ENCODE results near the gene RAD50.
A peak's percentile ranks its signal among the peaks of the same experiment; 100 is the strongest.
"Not testable (repeated sequence)": the region's sequence is repeated elsewhere in the genome, so short reads cannot be mapped to it uniquely, and the experiment has no call there.

The RAD50 gene

GRCh38 chr5:132679166-132679565 lies 122.4 kb downstream of the RAD50 start:
- no peak for DNase-seq

GRCh38 chr5:132679717-132680380 lies 123.1 kb downstream of the RAD50 start:
- DNase-seq = no peak

- no peak for DNase-seq
Observed at GRCh38 chr5:132680780-132681475, 124.2 kb downstream of the RAD50 start.

GRCh38 chr5:132681476-132681831 lies 124.7 kb downstream of the RAD50 start:
- DNase-seq = no peak

GRCh38 chr5:132681983-132682382 lies 125.2 kb downstream of the RAD50 start:
- no peak for DNase-seq

GRCh38 chr5:132684491-132684890 lies 127.7 kb downstream of the RAD50 start:
- no peak for DNase-seq

GRCh38 chr5:132684922-132685720 lies 128.3 kb downstream of the RAD50 start:
- no peak for DNase-seq

GRCh38 chr5:132686193-132686592 lies 129.4 kb downstream of the RAD50 start:
- DNase-seq = no peak

- DNase-seq = peak; percentile 44
Observed at GRCh38 chr5:132687995-132688394, 131.2 kb downstream of the RAD50 start.

GRCh38 chr5:132688536-132689339 lies 132.0 kb downstream of the RAD50 start:
- no peak for DNase-seq

- no peak for DNase-seq
Observed at GRCh38 chr5:132689513-132689912, 132.7 kb downstream of the RAD50 start.

GRCh38 chr5:132690156-132690555 lies 133.4 kb downstream of the RAD50 start:
- DNase-seq = no peak

GRCh38 chr5:132691755-132692631 lies 135.2 kb downstream of the RAD50 start:
- not testable (repeated sequence) for DNase-seq

GRCh38 chr5:132692632-132692967 lies 135.8 kb downstream of the RAD50 start:
- DNase-seq = no peak

All from activated effector memory CD4-positive, alpha-beta T cell treated with Interleukin-2 at 50 U/mL for 16 hours (primary cell).